Measurements from ENCODE around the gene SEC22C. TPM values are rescaled to one million over a fixed set of nuclear protein-coding genes. Genes with fewer than 3 reads are reported as not detected.

SEC22C gene
- total RNA-seq, 2 donors from 2014 or later: 78.0 to 120 TPM

GRCh38 chr3:42575137-42575741, 6.5 kb downstream of the SEC22C start:
- Histone ChIP-seq H3K27ac (no peak overlapping the region), H3K36me3 (no peaks in the 10 kb centered on the region), H3K4me1 (replicated peaks) (peaks cover under 1% of the 10 kb centered on the region), H3K27me3 (replicated peaks; ENCODE audit: insufficient read depth) (no peaks in the 10 kb centered on the region), H3K4me3 (no peak overlapping the region), H3K9me3 (no peaks in the 10 kb centered on the region)
- intact Hi-C loops (cut with DNase I): no loop called here
- no peak for TF ChIP-seq POLR2A (IDR thresholded peaks at IDR 0.05)
- no peak for TF ChIP-seq POLR2AphosphoS5 (IDR thresholded peaks at IDR 0.05)
- TF ChIP-seq, protein P1, sequence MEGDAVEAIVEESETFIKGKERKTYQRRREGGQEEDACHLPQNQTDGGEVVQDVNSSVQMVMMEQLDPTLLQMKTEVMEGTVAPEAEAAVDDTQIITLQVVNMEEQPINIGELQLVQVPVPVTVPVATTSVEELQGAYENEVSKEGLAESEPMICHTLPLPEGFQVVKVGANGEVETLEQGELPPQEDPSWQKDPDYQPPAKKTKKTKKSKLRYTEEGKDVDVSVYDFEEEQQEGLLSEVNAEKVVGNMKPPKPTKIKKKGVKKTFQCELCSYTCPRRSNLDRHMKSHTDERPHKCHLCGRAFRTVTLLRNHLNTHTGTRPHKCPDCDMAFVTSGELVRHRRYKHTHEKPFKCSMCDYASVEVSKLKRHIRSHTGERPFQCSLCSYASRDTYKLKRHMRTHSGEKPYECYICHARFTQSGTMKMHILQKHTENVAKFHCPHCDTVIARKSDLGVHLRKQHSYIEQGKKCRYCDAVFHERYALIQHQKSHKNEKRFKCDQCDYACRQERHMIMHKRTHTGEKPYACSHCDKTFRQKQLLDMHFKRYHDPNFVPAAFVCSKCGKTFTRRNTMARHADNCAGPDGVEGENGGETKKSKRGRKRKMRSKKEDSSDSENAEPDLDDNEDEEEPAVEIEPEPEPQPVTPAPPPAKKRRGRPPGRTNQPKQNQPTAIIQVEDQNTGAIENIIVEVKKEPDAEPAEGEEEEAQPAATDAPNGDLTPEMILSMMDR (IDR thresholded peaks at IDR 0.05): no peak
- DNase-seq (ENCODE audit: low spot score): no peak

DNA sequence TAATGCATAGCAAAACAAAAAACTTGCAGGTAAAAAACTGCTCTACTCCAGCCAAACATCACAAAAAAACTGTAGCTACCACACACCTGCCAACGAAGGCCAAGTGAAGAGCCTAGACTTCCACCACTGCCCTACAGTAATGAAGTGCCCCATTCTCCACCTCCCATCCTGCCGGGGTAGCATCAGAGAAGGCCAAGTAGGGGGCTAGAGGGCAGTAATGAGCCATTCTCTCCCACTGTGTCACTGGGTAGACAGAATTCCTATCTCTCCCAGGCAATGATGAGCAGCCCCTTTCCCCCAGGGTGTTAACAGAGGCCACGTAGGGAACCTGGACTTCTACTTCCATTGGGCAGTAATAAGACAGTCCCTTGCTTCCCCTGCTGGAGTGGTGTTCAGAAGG, 9.5 kb downstream of the SEC22C start:
- Histone ChIP-seq H3K9me3 (no peaks in the 10 kb centered on the region), H3K27me3 (replicated peaks; ENCODE audit: insufficient read depth) (no peaks in the 10 kb centered on the region), H3K36me3 (no peaks in the 10 kb centered on the region), H3K4me1 (replicated peaks) (peaks cover 5% of the 10 kb centered on the region), H3K4me3 (no peak overlapping the region), H3K27ac (peak overlapping the region; percentile 49 to 52)
- no peak for DNase-seq (ENCODE audit: low spot score)
- intact Hi-C loops (cut with DNase I): no loop called here
- WGBS: 65% methylated on average over 3 of the region's 3 CpGs
- TF ChIP-seq, protein P1 (IDR thresholded peaks at IDR 0.05): peak in 2 of 4 experiments; percentile 18
- TF ChIP-seq POLR2AphosphoS5 (IDR thresholded peaks at IDR 0.05) (no peak), POLR2A (IDR thresholded peaks at IDR 0.05) (no peak)

GRCh38 chr3:42569593-42570142, 12.1 kb downstream of the SEC22C start:
- no peak overlapping the region for H3K4me3 ChIP-seq
- intact Hi-C loops (cut with DNase I): no loop called here
- H3K27me3 ChIP-seq (replicated peaks; ENCODE audit: insufficient read depth): no peaks in the 10 kb centered on the region
- H3K9me3 ChIP-seq: no peaks in the 10 kb centered on the region
- H3K27ac ChIP-seq: peak overlapping the region in 1 of 2 donors; percentile 49
- 96% methylated on average over 2 of the region's 2 CpGs for whole genome bisulfite sequencing
- H3K36me3 ChIP-seq: no peaks in the 10 kb centered on the region
- TF ChIP-seq, protein P1 (IDR thresholded peaks at IDR 0.05): no peak
- TF ChIP-seq POLR2AphosphoS5 (IDR thresholded peaks at IDR 0.05) (no peak), POLR2A (IDR thresholded peaks at IDR 0.05) (no peak)
- peaks cover 5% of the 10 kb centered on the region for H3K4me1 ChIP-seq (replicated peaks)
- DNase-seq (ENCODE audit: low spot score): no peak

GRCh38 chr3:42562047-42562907, 19.5 kb downstream of the SEC22C start:
- Histone ChIP-seq H3K4me1 (replicated peaks) (peaks cover 10% of the 10 kb centered on the region), H3K27me3 (replicated peaks; ENCODE audit: insufficient read depth) (no peaks in the 10 kb centered on the region), H3K9me3 (no peaks in the 10 kb centered on the region), H3K36me3 (no peaks in the 10 kb centered on the region), H3K4me3 (no peak overlapping the region), H3K27ac (peak overlapping the region; percentile 69 to 84)
- 31% methylated on average over 3 of the region's 3 CpGs for WGBS
- TF ChIP-seq, protein P1 (IDR thresholded peaks at IDR 0.05): no peak
- peak; percentile 76 for TF ChIP-seq POLR2AphosphoS5 (IDR thresholded peaks at IDR 0.05)
- intact Hi-C loops (cut with DNase I): no loop called here
- DNase-seq (ENCODE audit: low spot score): peak; percentile 54

All from prostate gland (tissue), 2 donors.